ENCODE data around the gene SPATC1L.

Gene SPATC1L

GRCh38 chr21:46118316-46119143, 65.7 kb downstream of the SPATC1L start:
- no peak for DNase-seq

GRCh38 chr21:46117586-46118315, 66.5 kb downstream of the SPATC1L start:
- no peak for DNase-seq

- DNase-seq: no peak
Measured at GRCh38 chr21:46116776-46117585, 67.3 kb downstream of the SPATC1L start.

- no peak for DNase-seq
Measured at GRCh38 chr21:46116189-46116775, 68.0 kb downstream of the SPATC1L start.

GRCh38 chr21:46115441-46116188, 68.6 kb downstream of the SPATC1L start:
- no peak for DNase-seq

- no peak for DNase-seq
Measured at GRCh38 chr21:46114963-46115362, 69.3 kb downstream of the SPATC1L start.

- DNase-seq: no peak
Measured at GRCh38 chr21:46113497-46114176, 70.6 kb downstream of the SPATC1L start.

- no peak for DNase-seq
Measured at GRCh38 chr21:46112725-46113215, 71.5 kb downstream of the SPATC1L start.

GRCh38 chr21:46111857-46112724, 72.2 kb downstream of the SPATC1L start:
- no peak for DNase-seq

- no peak for DNase-seq
Measured at GRCh38 chr21:46111193-46111571, 73.1 kb downstream of the SPATC1L start.
